A549 treated with RU486 at 1 μM for 4 hours (cell line): ENCODE measurements around the gene DNAAF9. TPM values are rescaled to one million over a fixed set of nuclear protein-coding genes. Genes with fewer than 3 reads are reported as not detected.

ENCODE experiments used
- total RNA-seq: library from RNA; stranded (reverse); fragments of 200-300 nt; extraction: Qiagen RNA extraction; gene quantifications from 5 replicates; pipeline ENCODE4 v1.2.3, GENCODE V29; 2022; ENCODE audit warnings: low read depth

DNAAF9 gene
- total RNA-seq = 3.7 to 5.0 TPM (median 4.8 TPM) in 5 replicates

DNA sequence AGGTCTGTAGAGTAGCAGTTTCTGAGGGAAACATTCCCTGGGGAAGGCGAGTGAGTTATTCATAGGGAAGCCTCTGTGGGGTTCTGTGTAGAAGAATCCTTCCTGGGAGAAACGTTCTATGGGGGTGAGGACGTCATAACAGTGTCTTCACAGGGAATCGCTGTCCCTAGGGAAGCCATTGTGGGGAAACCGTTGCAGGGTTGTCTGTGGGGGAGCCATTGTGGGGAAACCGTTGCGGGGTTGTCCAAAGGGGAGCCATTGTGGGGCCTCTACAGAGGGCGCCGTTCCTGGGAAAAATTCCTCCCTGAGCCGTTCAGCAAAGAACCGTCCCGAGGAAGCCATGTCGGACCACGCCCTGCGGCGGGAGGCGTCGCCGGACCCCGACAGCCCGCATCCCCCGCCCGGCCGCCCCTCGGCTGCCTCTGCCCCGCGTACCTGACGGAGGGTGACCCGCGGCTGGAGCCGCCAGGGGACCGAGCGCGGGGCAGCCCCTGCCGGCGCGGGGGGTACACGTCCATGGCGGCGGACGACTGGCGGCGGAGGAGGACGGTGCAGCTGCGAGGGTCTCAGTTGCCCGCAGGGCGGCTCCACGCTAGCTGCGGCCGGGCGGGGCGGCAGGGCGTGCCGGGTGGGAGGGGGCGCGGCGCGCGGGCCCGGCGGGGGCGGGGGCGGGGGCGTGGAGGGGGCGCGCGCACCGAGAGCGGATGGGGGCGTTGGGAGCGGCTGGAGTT lies at the start of gene DNAAF9:
Gene DNAAF9 (minus strand): TSS at position 630 of the 731 bp plus-strand sequence. CDS start 112 bp downstream, at position 518.

Other genes with a start within 250 kb of the DNAAF9 start
- 43.0 to 46.5 TPM (median 44.5 TPM) in 5 replicates for gene FASTKD5, start 247.8 kb downstream of the DNAAF9 start, total RNA-seq
- 3.3 to 4.0 TPM (median 3.8 TPM) in 5 replicates for gene UBOX5, start 247.8 kb downstream of the DNAAF9 start, total RNA-seq
- 2.1 to 3.2 TPM (median 2.7 TPM) in 5 replicates for gene LZTS3, start 234.1 kb downstream of the DNAAF9 start, total RNA-seq
- gene DDRGK1, start 203.0 kb downstream of the DNAAF9 start, total RNA-seq = 77.7 to 97.9 TPM (median 96.5 TPM) in 5 replicates
- 116 to 134 TPM (median 125 TPM) in 5 replicates for gene ITPA, start 198.2 kb downstream of the DNAAF9 start, total RNA-seq
- 5.7 to 7.8 TPM (median 7.0 TPM) in 5 replicates for gene SLC4A11, start 168.5 kb downstream of the DNAAF9 start, total RNA-seq
- 18.1 to 26.0 TPM (median 24.9 TPM) in 5 replicates for gene ATRN, start 63.3 kb upstream of the DNAAF9 start, total RNA-seq